ENCODE measurements around the gene DLG2.

DNA sequence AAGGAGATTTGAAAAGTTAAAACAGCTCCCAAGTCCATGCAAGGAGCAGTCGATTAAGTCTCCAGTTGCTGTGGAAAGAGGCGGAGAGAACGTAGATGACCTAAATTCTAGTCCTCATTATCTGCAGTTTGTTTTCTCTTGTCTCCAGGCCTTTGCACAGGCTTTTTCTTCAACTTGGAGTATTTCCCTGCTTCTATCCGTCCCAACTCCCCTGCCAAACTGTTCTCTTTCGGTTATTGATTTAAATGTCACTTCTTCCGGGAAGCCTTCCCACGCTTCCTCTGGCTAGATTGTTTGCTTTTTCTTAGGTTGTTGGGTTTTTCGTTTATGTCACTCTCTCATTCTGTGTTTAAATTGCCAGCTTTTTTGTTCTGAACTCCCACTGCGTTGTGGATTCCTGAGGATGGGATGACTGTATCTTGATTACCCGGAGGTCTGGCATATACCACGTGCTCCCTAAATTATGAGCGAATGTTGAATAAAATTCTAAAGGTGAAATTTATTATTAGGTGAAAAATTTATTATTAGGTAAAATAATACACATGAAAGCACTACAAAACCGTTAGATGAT lies 1.7 kb upstream of the DLG2 start:
- TF ChIP-seq CTCF (IDR thresholded peaks at IDR 0.05) (no peak), POLR2A (IDR thresholded peaks at IDR 0.05) (no peak), POLR2AphosphoS5 (IDR thresholded peaks at IDR 0.05) (no peak)

Measured in sigmoid colon (tissue), 4 donors.